Esophagus muscularis mucosa (tissue), 4 donors: ENCODE data around the gene LRRTM4.

ENCODE experiments used
- CTCF ChIP-seq, 3 experiments: fragments of 200-600 bp in 2 of 3; fragments of 450-650 bp in 1 of 3; sonication (generic) in 2 of 3; IDR thresholded peaks; one replicate each; pipeline ENCODE4 v1.5.1; 2017 to 2019; ENCODE audit warnings: antibody characterized with exemption in 3 of 3, mild to moderate bottlenecking in 2 of 3, moderate library complexity in 1 of 3
- EP300 ChIP-seq: sonication (generic); formaldehyde crosslinking; IDR thresholded peaks from one replicate; pipeline ENCODE4 v1.6.1; 2017; ENCODE audit warnings: antibody characterized with exemption
- POLR2A ChIP-seq: fragments of 450-650 bp; IDR thresholded peaks from one replicate; pipeline ENCODE4 v1.6.1; 2017; ENCODE audit warnings: antibody characterized with exemption, moderate library complexity, mild to moderate bottlenecking, low read depth

- TF ChIP-seq CTCF (IDR thresholded peaks at IDR 0.05) (no peak), EP300 (no peak), POLR2A (no peak)
Observed at GRCh38 chr2:77296791-77297190, 225.4 kb downstream of the LRRTM4 start.
